ENCODE measurements around the gene KRT7. TPM values are rescaled to one million over a fixed set of nuclear protein-coding genes. Genes with fewer than 3 reads are reported as not detected.

The KRT7 gene
- total and polyA plus RNA-seq, 4 donors, result 0.37 to 9.9 (median 7.0) TPM

- DNase-seq (ENCODE audit: low spot score), result no peak
- 17% methylated on average over 8 of the region's 8 CpGs for WGBS
Observed at GRCh38 chr12:52221912-52222457, 11.1 kb upstream of the KRT7 start.

GRCh38 chr12:52222692-52223091, 10.4 kb upstream of the KRT7 start:
- H3K36me3 ChIP-seq (ENCODE audit: control insufficient read depth in 4 of 4, insufficient read depth in 3 of 4, low read depth in 1 of 4, low read length in 3 of 4), result no peaks in the 10 kb centered on the region
- no peak overlapping the region for H3K4me3 ChIP-seq (ENCODE audit: low read depth in 1 of 3, low read length in 3 of 3)
- WGBS, result 60% methylated on average over 4 of the region's 4 CpGs
- DNase-seq (ENCODE audit: low spot score), result no peak
- peaks cover 0 to 12% (median 4%) of the 10 kb centered on the region in 4 donors for H3K27me3 ChIP-seq (ENCODE audit: control insufficient read depth in 4 of 4, insufficient read depth in 4 of 4, low read length in 3 of 4)
- H3K4me1 ChIP-seq (ENCODE audit: control insufficient read depth in 4 of 4, insufficient read depth in 4 of 4, low read length in 3 of 4), result no peaks in the 10 kb centered on the region
- H3K27ac ChIP-seq (ENCODE audit: low read depth in 1 of 2, low read length in 2 of 2), result no peak overlapping the region
- TF ChIP-seq, protein P1, sequence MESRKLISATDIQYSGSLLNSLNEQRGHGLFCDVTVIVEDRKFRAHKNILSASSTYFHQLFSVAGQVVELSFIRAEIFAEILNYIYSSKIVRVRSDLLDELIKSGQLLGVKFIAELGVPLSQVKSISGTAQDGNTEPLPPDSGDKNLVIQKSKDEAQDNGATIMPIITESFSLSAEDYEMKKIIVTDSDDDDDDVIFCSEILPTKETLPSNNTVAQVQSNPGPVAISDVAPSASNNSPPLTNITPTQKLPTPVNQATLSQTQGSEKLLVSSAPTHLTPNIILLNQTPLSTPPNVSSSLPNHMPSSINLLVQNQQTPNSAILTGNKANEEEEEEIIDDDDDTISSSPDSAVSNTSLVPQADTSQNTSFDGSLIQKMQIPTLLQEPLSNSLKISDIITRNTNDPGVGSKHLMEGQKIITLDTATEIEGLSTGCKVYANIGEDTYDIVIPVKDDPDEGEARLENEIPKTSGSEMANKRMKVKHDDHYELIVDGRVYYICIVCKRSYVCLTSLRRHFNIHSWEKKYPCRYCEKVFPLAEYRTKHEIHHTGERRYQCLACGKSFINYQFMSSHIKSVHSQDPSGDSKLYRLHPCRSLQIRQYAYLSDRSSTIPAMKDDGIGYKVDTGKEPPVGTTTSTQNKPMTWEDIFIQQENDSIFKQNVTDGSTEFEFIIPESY (IDR thresholded peaks at IDR 0.05), result no peak
- no peak for TF ChIP-seq NR2F2 (IDR thresholded peaks at IDR 0.05)
- H3K9ac ChIP-seq (ENCODE audit: low read depth in 1 of 2, low read length in 2 of 2), result no peak overlapping the region
- H3K9me3 ChIP-seq (ENCODE audit: control insufficient read depth in 4 of 4, low read length in 3 of 4), result no peaks in the 10 kb centered on the region

More at GRCh38 chr12:52221912-52222457, 11.1 kb upstream of the KRT7 start:
- Histone ChIP-seq H3K9me3 (ENCODE audit: control insufficient read depth in 4 of 4, low read length in 3 of 4) (no peaks in the 10 kb centered on the region), H3K4me3 (ENCODE audit: low read depth in 1 of 3, low read length in 3 of 3) (no peak overlapping the region), H3K27me3 (ENCODE audit: control insufficient read depth in 4 of 4, insufficient read depth in 4 of 4, low read length in 3 of 4) (peaks cover 0 to 12% (median 4%) of the 10 kb centered on the region in 4 donors), H3K9ac (ENCODE audit: low read depth in 1 of 2, low read length in 2 of 2) (no peak overlapping the region), H3K36me3 (ENCODE audit: control insufficient read depth in 4 of 4, insufficient read depth in 3 of 4, low read depth in 1 of 4, low read length in 3 of 4) (no peaks in the 10 kb centered on the region), H3K27ac (ENCODE audit: low read depth in 1 of 2, low read length in 2 of 2) (no peak overlapping the region), H3K4me1 (ENCODE audit: control insufficient read depth in 4 of 4, insufficient read depth in 4 of 4, low read length in 3 of 4) (no peaks in the 10 kb centered on the region)
- TF ChIP-seq GABPA (IDR thresholded peaks at IDR 0.05 in 1 of 2, conservative IDR thresholded peaks at IDR 0.05 in 1 of 2) (no peak), FOXA1 (IDR thresholded peaks at IDR 0.05) (no peak), RAD21 (IDR thresholded peaks at IDR 0.05) (peak in 1 of 2 donors; percentile 4)

DNA sequence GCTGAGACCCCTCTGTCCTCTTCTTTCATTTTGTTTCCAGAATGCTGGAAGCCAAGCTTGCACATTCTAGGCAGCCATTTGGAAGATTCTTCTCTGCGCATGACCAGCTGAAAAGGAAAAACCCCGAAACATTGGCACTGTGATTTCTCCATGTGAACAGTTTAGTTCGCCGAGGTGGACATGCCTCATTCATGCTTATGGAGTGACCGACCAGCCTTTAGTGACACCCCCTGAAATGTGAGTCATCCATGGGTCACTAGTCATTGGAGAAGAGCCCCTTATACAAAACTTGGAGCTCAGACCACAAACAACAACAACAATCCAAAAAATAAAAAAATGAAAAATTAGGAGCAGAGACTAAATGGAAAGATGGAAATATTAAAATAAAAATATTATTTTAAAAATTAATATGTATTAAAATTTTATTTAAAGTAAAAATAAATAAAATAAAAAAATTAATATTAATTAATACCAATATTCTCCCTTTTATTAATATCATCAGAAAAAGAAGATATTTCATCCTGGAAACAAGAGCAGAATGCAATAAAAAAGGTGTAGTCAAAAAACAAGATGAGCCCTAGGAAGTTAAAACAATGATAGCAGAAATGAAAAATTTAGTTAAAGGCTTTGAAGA, 9.5 kb upstream of the KRT7 start:
- Histone ChIP-seq H3K4me3 (ENCODE audit: low read depth in 1 of 3, low read length in 3 of 3) (no peak overlapping the region), H3K27me3 (ENCODE audit: control insufficient read depth in 4 of 4, insufficient read depth in 4 of 4, low read length in 3 of 4) (peaks cover 0 to 12% (median 4%) of the 10 kb centered on the region in 4 donors), H3K9me3 (ENCODE audit: control insufficient read depth in 4 of 4, low read length in 3 of 4) (no peaks in the 10 kb centered on the region), H3K4me1 (ENCODE audit: control insufficient read depth in 4 of 4, insufficient read depth in 4 of 4, low read length in 3 of 4) (no peaks in the 10 kb centered on the region), H3K36me3 (ENCODE audit: control insufficient read depth in 4 of 4, insufficient read depth in 3 of 4, low read depth in 1 of 4, low read length in 3 of 4) (no peaks in the 10 kb centered on the region), H3K27ac (ENCODE audit: low read depth in 1 of 2, low read length in 2 of 2) (no peak overlapping the region), H3K9ac (ENCODE audit: low read depth in 1 of 2, low read length in 2 of 2) (no peak overlapping the region)
- TF ChIP-seq ATF3 (IDR thresholded peaks at IDR 0.05), result no peak
- no peak for TF ChIP-seq JUND (IDR thresholded peaks at IDR 0.05)
- TF ChIP-seq HNF4A (conservative IDR thresholded peaks at IDR 0.05), result no peak
- TF ChIP-seq NR2F2 (IDR thresholded peaks at IDR 0.05), result no peak
- TF ChIP-seq, protein P1 (IDR thresholded peaks at IDR 0.05), result no peak
- TF ChIP-seq, protein P2, sequence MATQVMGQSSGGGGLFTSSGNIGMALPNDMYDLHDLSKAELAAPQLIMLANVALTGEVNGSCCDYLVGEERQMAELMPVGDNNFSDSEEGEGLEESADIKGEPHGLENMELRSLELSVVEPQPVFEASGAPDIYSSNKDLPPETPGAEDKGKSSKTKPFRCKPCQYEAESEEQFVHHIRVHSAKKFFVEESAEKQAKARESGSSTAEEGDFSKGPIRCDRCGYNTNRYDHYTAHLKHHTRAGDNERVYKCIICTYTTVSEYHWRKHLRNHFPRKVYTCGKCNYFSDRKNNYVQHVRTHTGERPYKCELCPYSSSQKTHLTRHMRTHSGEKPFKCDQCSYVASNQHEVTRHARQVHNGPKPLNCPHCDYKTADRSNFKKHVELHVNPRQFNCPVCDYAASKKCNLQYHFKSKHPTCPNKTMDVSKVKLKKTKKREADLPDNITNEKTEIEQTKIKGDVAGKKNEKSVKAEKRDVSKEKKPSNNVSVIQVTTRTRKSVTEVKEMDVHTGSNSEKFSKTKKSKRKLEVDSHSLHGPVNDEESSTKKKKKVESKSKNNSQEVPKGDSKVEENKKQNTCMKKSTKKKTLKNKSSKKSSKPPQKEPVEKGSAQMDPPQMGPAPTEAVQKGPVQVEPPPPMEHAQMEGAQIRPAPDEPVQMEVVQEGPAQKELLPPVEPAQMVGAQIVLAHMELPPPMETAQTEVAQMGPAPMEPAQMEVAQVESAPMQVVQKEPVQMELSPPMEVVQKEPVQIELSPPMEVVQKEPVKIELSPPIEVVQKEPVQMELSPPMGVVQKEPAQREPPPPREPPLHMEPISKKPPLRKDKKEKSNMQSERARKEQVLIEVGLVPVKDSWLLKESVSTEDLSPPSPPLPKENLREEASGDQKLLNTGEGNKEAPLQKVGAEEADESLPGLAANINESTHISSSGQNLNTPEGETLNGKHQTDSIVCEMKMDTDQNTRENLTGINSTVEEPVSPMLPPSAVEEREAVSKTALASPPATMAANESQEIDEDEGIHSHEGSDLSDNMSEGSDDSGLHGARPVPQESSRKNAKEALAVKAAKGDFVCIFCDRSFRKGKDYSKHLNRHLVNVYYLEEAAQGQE (IDR thresholded peaks at IDR 0.05), result no peak
- no peak for TF ChIP-seq MAX (IDR thresholded peaks at IDR 0.05)
- no peak for TF ChIP-seq TAF1 (conservative IDR thresholded peaks at IDR 0.05)
- no peak for TF ChIP-seq RAD21 (IDR thresholded peaks at IDR 0.05)
- no peak for TF ChIP-seq GABPA (IDR thresholded peaks at IDR 0.05 in 1 of 2, conservative IDR thresholded peaks at IDR 0.05 in 1 of 2)
- no peak for TF ChIP-seq RXRA (IDR thresholded peaks at IDR 0.05)
- no peak for TF ChIP-seq FOXA1 (IDR thresholded peaks at IDR 0.05)
- TF ChIP-seq HNF4G (IDR thresholded peaks at IDR 0.05), result no peak
- TF ChIP-seq EGR1 (IDR thresholded peaks at IDR 0.05; ENCODE audit: low read depth in 2 of 2), result no peak
- no peak for TF ChIP-seq CTCF (IDR thresholded peaks at IDR 0.05; ENCODE audit: low read depth, low read length, missing input control)
- no peak for DNase-seq (ENCODE audit: low spot score)
- 90% methylated on average over 5 of the region's 5 CpGs for WGBS

Measured in liver (tissue), 9 donors.